ENCODE data around the gene STRN4. TPM values are rescaled to one million over a fixed set of nuclear protein-coding genes. Genes with fewer than 3 reads are reported as not detected.
A peak's percentile ranks its signal among the peaks of the same experiment; 100 is the strongest.

STRN4 gene
- total RNA-seq = 122 to 126 TPM (median 124 TPM) in 3 replicates

GRCh38 chr19:46746281-46747057 is at the start of gene STRN4:
Gene STRN4, minus strand, starts transcription at chr19:46746450. Its CDS starts 20 bp downstream, at chr19:46746430.
- H3K36me3 Mint-ChIP-seq = peaks cover 5% of the 10 kb centered on the region
- peaks cover 23% of the 10 kb centered on the region for H3K4me1 Mint-ChIP-seq
- H3K27ac Mint-ChIP-seq = peak within 1 kb of the TSS; percentile 89
- H3K27me3 Mint-ChIP-seq (ENCODE audit: low read depth) = no peaks in the 10 kb centered on the region
- no peak for TF ChIP-seq CTCF (IDR thresholded peaks at IDR 0.05; ENCODE audit: unreplicated experiment)
- no peaks in the 10 kb centered on the region for H3K9me3 Mint-ChIP-seq
- H3K4me3 Mint-ChIP-seq = peak within 1 kb of the TSS; percentile 96
- peak; percentile 61 for DNase-seq (ENCODE audit: low spot score in 2 of 2, unreplicated experiment in 2 of 2)

GRCh38 chr19:46791944-46792343 is 45.7 kb upstream of the STRN4 start:
- no peaks in the 10 kb centered on the region for H3K9me3 Mint-ChIP-seq
- no peak for DNase-seq (ENCODE audit: low spot score in 2 of 2, unreplicated experiment in 2 of 2)
- TF ChIP-seq CTCF (IDR thresholded peaks at IDR 0.05; ENCODE audit: unreplicated experiment) = no peak
- peaks cover 9% of the 10 kb centered on the region for H3K4me1 Mint-ChIP-seq
- H3K27ac Mint-ChIP-seq = no peak overlapping the region
- no peaks in the 10 kb centered on the region for H3K36me3 Mint-ChIP-seq
- H3K27me3 Mint-ChIP-seq (ENCODE audit: low read depth) = no peaks in the 10 kb centered on the region
- H3K4me3 Mint-ChIP-seq = no peak overlapping the region

GRCh38 chr19:46789371-46789770 is 43.1 kb upstream of the STRN4 start:
- peaks cover 32% of the 10 kb centered on the region for H3K4me1 Mint-ChIP-seq
- no peak for TF ChIP-seq CTCF (IDR thresholded peaks at IDR 0.05; ENCODE audit: unreplicated experiment)
- no peaks in the 10 kb centered on the region for H3K9me3 Mint-ChIP-seq
- H3K36me3 Mint-ChIP-seq = no peaks in the 10 kb centered on the region
- H3K27me3 Mint-ChIP-seq (ENCODE audit: low read depth) = no peaks in the 10 kb centered on the region
- no peak for DNase-seq (ENCODE audit: low spot score in 2 of 2, unreplicated experiment in 2 of 2)
- no peak overlapping the region for H3K27ac Mint-ChIP-seq
- no peak overlapping the region for H3K4me3 Mint-ChIP-seq

GRCh38 chr19:46788968-46789338 is 42.7 kb upstream of the STRN4 start:
- Mint-ChIP-seq H3K9me3 (no peaks in the 10 kb centered on the region), H3K27ac (no peak overlapping the region), H3K36me3 (no peaks in the 10 kb centered on the region), H3K4me3 (peak overlapping the region; percentile 87), H3K27me3 (ENCODE audit: low read depth) (no peaks in the 10 kb centered on the region), H3K4me1 (peaks cover 36% of the 10 kb centered on the region)
- DNase-seq (ENCODE audit: low spot score in 2 of 2, unreplicated experiment in 2 of 2) = no peak
- no peak for TF ChIP-seq CTCF (IDR thresholded peaks at IDR 0.05; ENCODE audit: unreplicated experiment)

GRCh38 chr19:46788262-46788967 is 42.2 kb upstream of the STRN4 start, which contains the start of gene SLC1A5:
Gene SLC1A5, minus strand, starts transcription at chr19:46788594. Its CDS starts 629 bp downstream, at chr19:46787965.
- H3K36me3 Mint-ChIP-seq = no peaks in the 10 kb centered on the region
- no peaks in the 10 kb centered on the region for H3K27me3 Mint-ChIP-seq (ENCODE audit: low read depth)
- peak within 1 kb of the TSS; percentile 87 for H3K4me3 Mint-ChIP-seq
- no peaks in the 10 kb centered on the region for H3K9me3 Mint-ChIP-seq
- peaks cover 41% of the 10 kb centered on the region for H3K4me1 Mint-ChIP-seq
- DNase-seq (ENCODE audit: low spot score in 2 of 2, unreplicated experiment in 2 of 2) = peak; percentile 95 to 97
- TF ChIP-seq CTCF (IDR thresholded peaks at IDR 0.05; ENCODE audit: unreplicated experiment) = no peak
- H3K27ac Mint-ChIP-seq = peak within 1 kb of the TSS; percentile 95
